Measurements from ENCODE around the gene CTU1.

Gene CTU1

DNA sequence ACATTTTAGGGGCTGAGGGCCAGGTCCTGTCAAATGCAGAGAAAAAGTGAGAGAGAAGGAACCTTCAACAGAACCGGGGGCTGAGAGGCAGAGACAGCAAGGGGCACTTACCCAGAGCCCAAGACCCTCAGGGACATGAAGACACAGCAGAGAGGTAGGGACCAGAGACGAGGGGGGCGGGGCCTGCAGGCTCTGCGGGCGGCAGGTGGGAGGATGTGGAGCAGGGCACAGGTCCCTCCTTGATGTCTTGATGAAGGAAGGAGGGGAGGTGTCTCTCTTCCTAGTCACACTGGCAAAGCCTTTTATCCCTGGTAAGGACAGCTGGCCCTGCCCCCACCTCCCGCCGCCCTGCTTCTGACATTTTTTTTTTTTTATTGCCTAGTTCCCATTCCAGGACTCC lies 25.6 kb downstream of the CTU1 start, which contains the start of gene KLK14:
Gene KLK14 (minus strand): TSS at position 277 of the 400 bp plus-strand sequence. CDS start 273 bp downstream, at position 4.
- TF ChIP-seq, protein P1, sequence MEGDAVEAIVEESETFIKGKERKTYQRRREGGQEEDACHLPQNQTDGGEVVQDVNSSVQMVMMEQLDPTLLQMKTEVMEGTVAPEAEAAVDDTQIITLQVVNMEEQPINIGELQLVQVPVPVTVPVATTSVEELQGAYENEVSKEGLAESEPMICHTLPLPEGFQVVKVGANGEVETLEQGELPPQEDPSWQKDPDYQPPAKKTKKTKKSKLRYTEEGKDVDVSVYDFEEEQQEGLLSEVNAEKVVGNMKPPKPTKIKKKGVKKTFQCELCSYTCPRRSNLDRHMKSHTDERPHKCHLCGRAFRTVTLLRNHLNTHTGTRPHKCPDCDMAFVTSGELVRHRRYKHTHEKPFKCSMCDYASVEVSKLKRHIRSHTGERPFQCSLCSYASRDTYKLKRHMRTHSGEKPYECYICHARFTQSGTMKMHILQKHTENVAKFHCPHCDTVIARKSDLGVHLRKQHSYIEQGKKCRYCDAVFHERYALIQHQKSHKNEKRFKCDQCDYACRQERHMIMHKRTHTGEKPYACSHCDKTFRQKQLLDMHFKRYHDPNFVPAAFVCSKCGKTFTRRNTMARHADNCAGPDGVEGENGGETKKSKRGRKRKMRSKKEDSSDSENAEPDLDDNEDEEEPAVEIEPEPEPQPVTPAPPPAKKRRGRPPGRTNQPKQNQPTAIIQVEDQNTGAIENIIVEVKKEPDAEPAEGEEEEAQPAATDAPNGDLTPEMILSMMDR (IDR thresholded peaks at IDR 0.05; ENCODE audit: control insufficient read depth, insufficient read depth, low read depth, low read length, missing control alignments) = no peak
- no peak for DNase-seq (ENCODE audit: low read depth)
- no peak within 1 kb of the TSS for H3K4me3 ChIP-seq (ENCODE audit: control insufficient read depth, low read depth, low read length)

DNA sequence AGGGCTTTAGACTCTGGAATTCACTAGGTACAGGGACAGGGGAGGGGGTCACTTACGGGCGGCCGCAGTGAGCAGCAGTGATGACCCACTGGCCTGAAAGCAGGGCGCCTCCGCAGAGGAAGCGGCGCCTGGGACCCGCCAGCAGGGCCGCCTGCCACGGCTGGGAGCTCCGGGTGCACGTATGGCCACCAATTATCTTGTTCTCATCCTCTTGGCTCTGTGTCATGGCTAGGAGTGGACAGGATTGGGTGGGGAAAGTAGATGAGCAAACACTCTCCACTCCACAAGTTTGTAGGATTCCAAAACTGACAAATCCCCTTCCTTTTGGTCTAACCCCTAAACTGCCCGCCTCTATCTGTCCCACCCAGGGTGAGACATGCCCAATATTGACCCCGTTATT lies 26.7 kb downstream of the CTU1 start:
- TF ChIP-seq, protein P1 (IDR thresholded peaks at IDR 0.05; ENCODE audit: control insufficient read depth, insufficient read depth, low read depth, low read length, missing control alignments) = no peak
- no peak for DNase-seq (ENCODE audit: low read depth)
- no peak overlapping the region for H3K4me3 ChIP-seq (ENCODE audit: control insufficient read depth, low read depth, low read length)

DNA sequence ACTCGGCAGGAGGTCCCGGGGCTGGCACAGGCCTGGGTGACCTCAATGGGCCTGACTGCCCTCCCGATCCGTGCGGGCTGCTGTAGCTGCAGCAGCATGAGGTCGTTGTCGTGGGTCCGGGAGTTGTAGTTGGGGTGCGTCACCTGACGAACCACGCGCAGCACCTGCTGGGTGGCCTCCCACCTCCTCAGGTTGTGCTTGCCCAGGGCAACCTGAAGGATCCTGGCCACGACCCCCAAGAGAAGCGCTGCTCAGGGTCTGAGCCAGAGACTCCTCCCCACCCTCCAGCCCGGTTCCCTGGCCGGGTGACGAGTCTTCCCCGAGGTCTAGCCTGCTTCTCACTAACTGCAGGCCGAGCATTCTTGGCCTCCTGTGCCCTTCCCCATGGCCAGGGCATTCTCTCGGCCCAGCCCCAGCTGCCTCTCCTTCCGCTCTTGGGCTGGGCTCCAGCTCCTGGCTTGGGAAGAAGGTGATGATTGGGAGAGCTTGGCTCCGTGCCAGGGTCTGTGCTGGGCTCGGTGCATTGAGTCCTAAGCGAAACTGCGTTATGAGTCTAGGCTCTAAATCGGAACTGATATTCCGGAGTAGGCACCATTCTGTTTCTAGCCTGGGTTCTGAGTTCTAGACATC lies 28.6 kb downstream of the CTU1 start:
- no peak for DNase-seq (ENCODE audit: low read depth)
- H3K4me3 ChIP-seq (ENCODE audit: control insufficient read depth, low read depth, low read length) = no peak overlapping the region
- TF ChIP-seq, protein P1 (IDR thresholded peaks at IDR 0.05; ENCODE audit: control insufficient read depth, insufficient read depth, low read depth, low read length, missing control alignments) = no peak

DNA sequence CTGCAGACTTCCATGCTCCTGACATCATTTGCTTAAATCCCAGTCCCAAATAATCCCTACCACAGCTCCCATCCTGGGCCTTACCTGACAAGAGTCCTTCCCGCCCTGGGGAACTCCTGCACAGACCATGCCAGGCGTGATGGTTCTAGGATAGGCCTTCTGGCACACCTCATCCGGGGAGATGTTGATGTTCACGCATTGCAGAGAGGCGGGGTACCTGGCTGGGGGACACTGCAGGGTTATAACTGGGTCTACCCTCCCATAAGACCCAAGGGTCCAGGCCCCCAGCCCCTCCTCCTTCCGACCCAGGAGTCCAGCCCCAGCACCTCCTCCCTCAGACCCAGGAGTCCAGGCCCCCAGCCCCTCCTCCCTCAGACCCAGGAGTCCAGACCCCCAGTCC lies 29.5 kb downstream of the CTU1 start:
- no peak for DNase-seq (ENCODE audit: low read depth)
- TF ChIP-seq, protein P1 (IDR thresholded peaks at IDR 0.05; ENCODE audit: control insufficient read depth, insufficient read depth, low read depth, low read length, missing control alignments) = no peak
- no peak overlapping the region for H3K4me3 ChIP-seq (ENCODE audit: control insufficient read depth, low read depth, low read length)

DNA sequence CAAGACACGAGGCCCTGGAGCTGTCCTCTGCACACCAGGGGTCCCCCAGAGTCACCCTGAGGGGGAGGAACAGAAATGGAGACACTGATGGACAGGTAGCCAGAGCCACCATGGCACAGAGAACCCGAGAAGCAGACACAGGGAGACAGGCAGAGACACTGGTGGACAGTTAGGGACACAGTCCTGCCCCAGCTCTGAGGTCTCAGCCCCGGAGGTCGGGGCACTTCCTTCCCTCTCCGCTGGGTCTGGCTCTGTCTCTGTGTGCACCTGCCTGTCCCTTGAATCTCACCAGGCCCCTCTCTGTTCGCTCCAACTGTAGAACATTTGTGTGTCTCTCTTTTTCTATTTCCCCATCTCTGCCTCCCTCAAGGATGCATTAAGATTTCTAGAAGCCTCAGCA lies 30.1 kb downstream of the CTU1 start:
- H3K4me3 ChIP-seq (ENCODE audit: control insufficient read depth, low read depth, low read length) = no peak overlapping the region
- DNase-seq (ENCODE audit: low read depth) = no peak
- TF ChIP-seq, protein P1 (IDR thresholded peaks at IDR 0.05; ENCODE audit: control insufficient read depth, insufficient read depth, low read depth, low read length, missing control alignments) = no peak

DNA sequence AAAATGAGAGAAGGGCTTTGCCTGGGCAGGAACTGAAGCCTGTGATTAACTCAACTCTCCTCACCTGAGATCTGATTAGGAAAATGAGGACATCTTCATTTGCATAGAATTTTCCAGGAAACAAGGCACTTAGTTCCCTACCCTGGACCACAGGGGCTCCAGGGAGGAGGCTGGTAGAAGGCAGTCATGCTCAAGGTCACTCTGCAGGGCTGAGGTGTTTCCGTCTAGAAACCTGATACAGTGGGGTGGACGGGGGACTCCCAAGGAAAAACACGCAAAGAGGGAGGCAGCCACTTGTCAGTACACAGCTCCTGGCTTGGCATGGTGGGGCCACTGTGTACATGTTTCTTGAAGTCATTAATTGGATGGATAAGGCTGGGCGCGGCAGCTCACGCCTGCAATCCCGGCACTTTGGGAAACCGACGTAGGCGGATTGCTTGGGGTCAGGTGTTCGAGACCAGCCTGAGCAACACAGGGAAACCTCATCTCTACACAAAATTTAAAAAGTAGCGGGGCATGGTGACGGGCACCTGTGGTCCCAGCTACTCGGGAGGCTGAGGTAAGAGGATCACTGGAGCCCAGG lies 31.5 kb downstream of the CTU1 start:
- TF ChIP-seq, protein P1 (IDR thresholded peaks at IDR 0.05; ENCODE audit: control insufficient read depth, insufficient read depth, low read depth, low read length, missing control alignments) = no peak
- H3K4me3 ChIP-seq (ENCODE audit: control insufficient read depth, low read depth, low read length) = no peak overlapping the region
- DNase-seq (ENCODE audit: low read depth) = no peak
